B cell (primary cell): Measurements from ENCODE around the gene CAMK2N1. TPM values are rescaled to one million over a fixed set of nuclear protein-coding genes. Genes with fewer than 3 reads are reported as not detected.

ENCODE experiments used
- ATAC-seq: fragments of 200-7000 bp; cut with Tn5 transposase; one replicate; pipeline ENCODE4 v1.10.0; 2021; ENCODE audit warnings: low read depth, mild to moderate bottlenecking, moderate number of reproducible peaks, moderate library complexity
- CTCF ChIA-PET: fragments of 350-600 bp; sonication (Branson Sonifier 250); formaldehyde crosslinking; loops from one replicate; lab custom pipeline; 2021; ENCODE audit warnings: antibody characterized with exemption, inconsistent platforms; lab: Charles Lee
- POLR2A ChIA-PET: fragments of 350-600 bp; sonication (Branson Sonifier 250); formaldehyde crosslinking; loops from one replicate; lab custom pipeline; 2021; ENCODE audit warnings: antibody characterized with exemption; lab: Charles Lee
- DNase-seq: peaks from one replicate; pipeline ENCODE4 v3.0.0; 2013
- H2AFZ ChIP-seq: 2 replicates; pipeline ENCODE4 v1.6.1; 2012; ENCODE audit warnings: mild to moderate bottlenecking, low read depth, low read length; ENCODE audit not compliant: insufficient read depth, poor library complexity, severe bottlenecking
- H3K27ac ChIP-seq, 2 donors: 1 replicate in 1 of 2; 2 replicates in 1 of 2; pipeline ENCODE4 v1.5.1; 2012 to 2013; ENCODE audit warnings: low read length in 2 of 2, mild to moderate bottlenecking in 2 of 2, moderate library complexity in 1 of 2
- H3K27me3 ChIP-seq, 4 experiments: fragments of 200-600 bp in 1 of 4; sonication (generic) in 1 of 4; replicated peaks in 1 of 4; 1 replicate in 2 of 4; 2 replicates in 2 of 4; pipeline versions ENCODE4 v1.6.1 to v1.7.0; 2013 to 2016; ENCODE audit warnings: low read length in 3 of 4, mild to moderate bottlenecking in 2 of 4, mixed read lengths in 1 of 4, moderate library complexity in 1 of 4; ENCODE audit not compliant: insufficient read depth in 4 of 4, control insufficient read depth in 3 of 4; ENCODE audit errors: control extremely low read depth in 1 of 4
- H3K36me3 ChIP-seq, 2 experiments: replicated peaks in 1 of 2; 1 replicate in 1 of 2; 2 replicates in 1 of 2; pipeline versions ENCODE4 v1.6.1 to v1.7.1; 2013; ENCODE audit warnings: low read length in 1 of 2; ENCODE audit not compliant: insufficient read depth in 2 of 2, control insufficient read depth in 1 of 2; ENCODE audit errors: control extremely low read depth in 1 of 2, extremely low read depth in 1 of 2
- H3K4me1 ChIP-seq, 2 donors: fragments of 200-600 bp in 1 of 2; sonication (generic) in 1 of 2; 1 replicate in 1 of 2; 2 replicates in 1 of 2; pipeline versions ENCODE4 v1.5.1 to v1.6.1; 2013 to 2017; ENCODE audit warnings: low read length in 2 of 2; ENCODE audit not compliant: control insufficient read depth in 2 of 2, insufficient read depth in 2 of 2
- H3K4me2 ChIP-seq: replicated peaks from 2 replicates; pipeline ENCODE3; 2012; ENCODE audit warnings: mild to moderate bottlenecking, low read depth, low read length; ENCODE audit not compliant: poor library complexity, severe bottlenecking
- H3K4me3 ChIP-seq, 5 experiments: fragments of 200-600 bp in 1 of 5; sonication (generic) in 1 of 5; 1 replicate in 3 of 5; 2 replicates in 2 of 5; pipeline versions ENCODE4 v1.5.1 to v1.7.0; 2011 to 2016; ENCODE audit warnings: low read length in 4 of 5, mild to moderate bottlenecking in 4 of 5, low read depth in 2 of 5, control low read depth in 1 of 5, moderate library complexity in 1 of 5; ENCODE audit not compliant: insufficient read depth in 1 of 5; ENCODE audit errors: control extremely low read depth in 1 of 5, extremely low read depth in 1 of 5
- H3K79me2 ChIP-seq: fragments of 200-600 bp; sonication (generic); one replicate; pipeline ENCODE4 v1.6.0; 2016; ENCODE audit warnings: low read length; ENCODE audit not compliant: control insufficient read depth, insufficient read depth
- H3K9ac ChIP-seq: fragments of 200-600 bp; sonication (generic); 2 replicates; pipeline ENCODE4 v1.6.1; 2017; ENCODE audit warnings: mild to moderate bottlenecking, low read length, moderate library complexity
- H3K9me3 ChIP-seq, 3 donors: one replicate each; pipeline versions ENCODE4 v1.6.1 to v1.7.1; 2013; ENCODE audit warnings: low read length in 2 of 3; ENCODE audit not compliant: control insufficient read depth in 2 of 3, insufficient read depth in 1 of 3; ENCODE audit errors: control extremely low read depth in 1 of 3
- H4K20me1 ChIP-seq: 2 replicates; pipeline ENCODE4 v1.6.0; 2012; ENCODE audit warnings: mild to moderate bottlenecking, low read length; ENCODE audit not compliant: insufficient read depth, control insufficient read depth, poor library complexity, severe bottlenecking
- H3K27ac Mint-ChIP-seq: one replicate; pipeline ENCODE4 v1.8.0; 2021; ENCODE audit warnings: mixed read lengths
- H3K27me3 Mint-ChIP-seq: one replicate; pipeline ENCODE4 v1.8.0; 2021; ENCODE audit warnings: mixed read lengths
- H3K4me1 Mint-ChIP-seq: one replicate; pipeline ENCODE4 v1.8.0; 2021; ENCODE audit warnings: mixed read lengths
- H3K4me3 Mint-ChIP-seq: one replicate; pipeline ENCODE4 v1.8.0; 2021; ENCODE audit warnings: mixed read lengths
- H3K9me3 Mint-ChIP-seq: one replicate; pipeline ENCODE4 v1.8.0; 2022; ENCODE audit warnings: mixed read lengths; ENCODE audit not compliant: insufficient read depth
- EZH2 ChIP-seq: IDR thresholded peaks from 2 replicates; pipeline ENCODE4 v1.6.1; 2012; ENCODE audit warnings: borderline replicate concordance, low read depth, mild to moderate bottlenecking, moderate library complexity, low read length; ENCODE audit not compliant: insufficient read depth, poor library complexity, severe bottlenecking
- WGBS: methylation state at CpG from one replicate; pipeline ENCODE4 v1.1.5; 2013; ENCODE audit warnings: missing lambda C conversion rate; ENCODE audit not compliant: insufficient coverage; 5-methylcytosine and 5-hydroxymethylcytosine counted together
- intact Hi-C: fragments of 100-400 bp; cut with micrococcal nuclease; formaldehyde crosslinking; loops from one replicate; pipeline ENCODE4 v1.10.0; 2022
- polyA plus RNA-seq: library from polyadenylated mRNA; depleted of rRNA; stranded (reverse); fragments of >200 nt; gene quantifications from 2 replicates; pipeline ENCODE4 v1.2.3, GENCODE V29; 2012
- total RNA-seq, 2 donors: library from RNA; stranded (reverse); fragments of 120-200 nt in 1 of 2; gene quantifications; 1 replicate in 1 of 2; 2 replicates in 1 of 2; pipeline versions ENCODE4 v1.2.3 to v1.2.4, GENCODE V29; 2013 to 2022
- TF ChIP-seq, protein P1 (sequence below): fragments of 200-600 bp; IDR thresholded peaks from one replicate; pipeline ENCODE4 v1.8.0; 2022; ENCODE audit warnings: antibody characterized with exemption, mild to moderate bottlenecking

Gene CAMK2N1
- total and polyA plus RNA-seq, 2 donors (not counting 1 experiment from before 2014, with no cell fraction given), result 0.49 to 6.0 TPM

DNA sequence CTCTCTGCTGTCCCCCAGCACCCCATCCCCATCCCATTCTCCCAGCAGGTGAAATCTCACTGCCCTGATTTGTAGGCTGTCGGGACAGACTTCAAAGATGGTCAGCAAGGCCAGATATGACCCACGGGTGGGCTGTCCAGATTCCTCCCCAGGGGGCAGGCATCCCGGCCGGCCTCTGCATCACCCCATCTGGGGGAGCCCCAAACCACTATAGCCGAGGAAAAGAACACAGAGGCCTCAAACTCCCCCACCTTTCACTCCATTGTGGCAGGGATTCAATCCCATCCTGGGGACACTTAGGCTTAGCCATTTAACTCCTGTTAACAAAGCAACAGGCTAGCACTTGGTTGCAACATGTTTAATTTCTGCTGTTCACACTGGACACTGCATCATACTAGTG, 13.1 kb upstream of the CAMK2N1 start:
- no peaks in the 10 kb centered on the region for H3K9me3 ChIP-seq
- Mint-ChIP-seq H3K4me3 (no peak overlapping the region), H3K27me3 (no peaks in the 10 kb centered on the region), H3K27ac (no peak overlapping the region), H3K9me3 (no peaks in the 10 kb centered on the region), H3K4me1 (peaks cover 1% of the 10 kb centered on the region)
- H3K27me3 ChIP-seq, result no peaks in the 10 kb centered on the region
- H3K9ac ChIP-seq, result no peak overlapping the region
- H3K4me1 ChIP-seq, result peaks cover 2 to 3% of the 10 kb centered on the region in 2 donors
- intact Hi-C loops, result no loop called here
- no peak for DNase-seq
- ChIA-PET POLR2A (interaction anchor here (0.6 kb wide), 1 partner anchor 282 kb away, joined by 3 read pairs; no protein-coding TSS in a partner anchor), CTCF (no interaction called here)
- no peak overlapping the region for H3K4me3 ChIP-seq
- no peak overlapping the region for H2AFZ ChIP-seq
- no peak for TF ChIP-seq EZH2
- peaks cover 9% of the 10 kb centered on the region for H3K79me2 ChIP-seq
- H3K36me3 ChIP-seq, result peaks cover 3 to 50% of the 10 kb centered on the region in 2 experiments
- 97% methylated on average over 3 of the region's 5 CpGs for WGBS
- no peak overlapping the region for H3K4me2 ChIP-seq
- no peak for ATAC-seq
- no peak overlapping the region for H3K27ac ChIP-seq
- H4K20me1 ChIP-seq, result peaks cover 11% of the 10 kb centered on the region

DNA sequence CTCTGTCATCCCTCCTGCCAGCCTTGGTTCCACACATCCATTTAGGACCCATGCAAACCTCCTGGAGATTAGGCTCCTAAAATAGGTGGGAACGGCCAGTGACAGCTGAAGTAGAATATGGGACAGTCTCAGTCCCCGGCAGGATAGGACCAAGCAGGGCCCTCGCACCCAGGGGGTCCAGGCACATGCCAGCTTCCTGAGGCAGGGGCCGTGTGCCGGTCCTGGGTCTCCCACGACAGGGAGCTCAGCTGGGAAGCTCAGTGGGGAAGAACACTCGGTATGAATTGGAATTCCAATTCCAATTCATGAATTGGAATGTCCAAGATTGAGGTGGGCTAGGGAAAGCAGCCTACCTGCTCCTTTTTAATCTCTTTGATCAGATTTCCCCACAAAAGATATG, 12.1 kb upstream of the CAMK2N1 start:
- Mint-ChIP-seq H3K4me1 (peaks cover 3% of the 10 kb centered on the region), H3K27me3 (no peaks in the 10 kb centered on the region), H3K4me3 (no peak overlapping the region), H3K9me3 (no peaks in the 10 kb centered on the region), H3K27ac (no peak overlapping the region)
- ATAC-seq (no peak), DNase-seq (no peak)
- H3K9me3 ChIP-seq, result no peaks in the 10 kb centered on the region
- H3K4me1 ChIP-seq, result peaks cover 9 to 13% of the 10 kb centered on the region in 2 donors
- no peak overlapping the region for H3K9ac ChIP-seq
- POLR2A ChIA-PET, result no interaction called here
- no peak overlapping the region for H3K27ac ChIP-seq
- no peak for TF ChIP-seq EZH2
- TF ChIP-seq, protein P1, sequence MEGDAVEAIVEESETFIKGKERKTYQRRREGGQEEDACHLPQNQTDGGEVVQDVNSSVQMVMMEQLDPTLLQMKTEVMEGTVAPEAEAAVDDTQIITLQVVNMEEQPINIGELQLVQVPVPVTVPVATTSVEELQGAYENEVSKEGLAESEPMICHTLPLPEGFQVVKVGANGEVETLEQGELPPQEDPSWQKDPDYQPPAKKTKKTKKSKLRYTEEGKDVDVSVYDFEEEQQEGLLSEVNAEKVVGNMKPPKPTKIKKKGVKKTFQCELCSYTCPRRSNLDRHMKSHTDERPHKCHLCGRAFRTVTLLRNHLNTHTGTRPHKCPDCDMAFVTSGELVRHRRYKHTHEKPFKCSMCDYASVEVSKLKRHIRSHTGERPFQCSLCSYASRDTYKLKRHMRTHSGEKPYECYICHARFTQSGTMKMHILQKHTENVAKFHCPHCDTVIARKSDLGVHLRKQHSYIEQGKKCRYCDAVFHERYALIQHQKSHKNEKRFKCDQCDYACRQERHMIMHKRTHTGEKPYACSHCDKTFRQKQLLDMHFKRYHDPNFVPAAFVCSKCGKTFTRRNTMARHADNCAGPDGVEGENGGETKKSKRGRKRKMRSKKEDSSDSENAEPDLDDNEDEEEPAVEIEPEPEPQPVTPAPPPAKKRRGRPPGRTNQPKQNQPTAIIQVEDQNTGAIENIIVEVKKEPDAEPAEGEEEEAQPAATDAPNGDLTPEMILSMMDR, result no peak
- CTCF ChIA-PET, result no interaction called here
- peaks cover 4% of the 10 kb centered on the region for H4K20me1 ChIP-seq
- H3K4me2 ChIP-seq, result no peak overlapping the region
- no peaks in the 10 kb centered on the region for H3K27me3 ChIP-seq
- H3K79me2 ChIP-seq, result no peaks in the 10 kb centered on the region
- H3K4me3 ChIP-seq, result no peak overlapping the region
- peaks cover 3 to 50% of the 10 kb centered on the region in 2 experiments for H3K36me3 ChIP-seq
- intact Hi-C loops, result no loop called here
- no peak overlapping the region for H2AFZ ChIP-seq
- WGBS, result 97% methylated on average over 6 of the region's 7 CpGs
